Limb (tissue), 2 donors: ENCODE measurements around the gene RELN.
A peak's percentile ranks its signal among the peaks of the same experiment; 100 is the strongest.
"Not testable (repeated sequence)": the region's sequence is repeated elsewhere in the genome, so short reads cannot be mapped to it uniquely, and the experiment has no call there.

Experiments
- DNase-seq, 2 donors: peaks; one replicate each; pipeline ENCODE4 v3.0.0-alpha.2; 2016; ENCODE audit errors: extremely low spot score in 2 of 2

RELN gene

GRCh38 chr7:103504505-103505135 lies 484.8 kb downstream of the RELN start:
- DNase-seq, result no peak

DNA sequence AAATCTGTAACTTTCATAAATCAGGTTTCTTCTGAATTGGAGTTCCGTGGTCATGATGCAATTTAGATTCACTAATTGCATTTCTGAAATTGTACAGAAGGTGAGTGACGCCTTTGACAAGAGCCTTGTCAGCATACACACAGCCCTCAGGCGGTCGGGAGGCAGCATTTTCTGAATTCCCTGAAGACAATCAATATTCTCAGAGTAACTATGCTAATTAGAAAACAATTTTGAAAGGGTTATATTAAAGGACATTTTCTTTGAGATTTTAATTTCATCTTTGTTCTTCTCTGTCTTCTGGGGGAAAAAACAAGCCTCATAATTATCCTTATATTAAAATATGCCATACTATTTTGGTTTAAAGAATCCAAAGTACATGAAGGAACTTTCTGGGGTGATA lies 488.3 kb downstream of the RELN start:
- no peak for DNase-seq

DNA sequence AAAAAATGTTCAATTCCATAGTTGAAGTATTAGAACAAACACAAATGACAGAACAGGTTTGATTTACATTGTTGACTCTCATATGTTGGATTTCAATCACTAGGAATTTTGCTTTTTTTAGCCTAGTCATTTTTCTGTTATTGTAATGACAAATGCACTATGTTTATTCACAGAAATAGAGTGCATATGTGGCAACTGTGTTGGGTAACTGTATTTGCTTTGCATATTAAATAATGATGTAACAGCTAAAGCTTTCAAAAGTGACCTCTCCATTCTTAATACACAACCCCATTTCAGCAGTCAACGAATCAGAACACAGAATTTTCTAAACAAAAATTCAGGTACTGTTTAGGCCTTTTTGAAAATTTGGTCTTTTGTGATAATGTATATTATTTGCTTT lies 489.5 kb downstream of the RELN start:
- DNase-seq, result no peak

DNA sequence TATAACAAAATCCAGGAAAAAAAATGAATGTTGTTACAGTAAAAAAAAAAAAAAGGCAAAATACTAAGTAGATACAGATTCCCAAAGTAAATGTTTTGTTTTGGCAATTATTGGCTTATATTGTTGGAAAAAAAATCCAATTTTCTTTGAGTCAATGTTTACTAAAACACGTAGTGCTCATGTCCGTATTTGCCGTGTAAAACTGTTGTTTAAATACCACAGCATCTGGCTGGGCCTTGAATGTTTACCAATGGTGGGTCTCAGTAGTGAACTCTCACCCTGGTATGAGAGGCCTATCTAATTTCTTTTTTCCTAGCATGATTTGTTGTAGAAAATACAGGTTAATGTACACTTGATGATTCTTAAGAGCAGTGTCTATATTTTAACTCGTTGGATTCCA lies 502.0 kb downstream of the RELN start:
- DNase-seq, result no peak

- not testable (repeated sequence) for DNase-seq
These were observed 502.6 kb downstream of the RELN start for GRCh38 chr7:103486873-103487272.

DNA sequence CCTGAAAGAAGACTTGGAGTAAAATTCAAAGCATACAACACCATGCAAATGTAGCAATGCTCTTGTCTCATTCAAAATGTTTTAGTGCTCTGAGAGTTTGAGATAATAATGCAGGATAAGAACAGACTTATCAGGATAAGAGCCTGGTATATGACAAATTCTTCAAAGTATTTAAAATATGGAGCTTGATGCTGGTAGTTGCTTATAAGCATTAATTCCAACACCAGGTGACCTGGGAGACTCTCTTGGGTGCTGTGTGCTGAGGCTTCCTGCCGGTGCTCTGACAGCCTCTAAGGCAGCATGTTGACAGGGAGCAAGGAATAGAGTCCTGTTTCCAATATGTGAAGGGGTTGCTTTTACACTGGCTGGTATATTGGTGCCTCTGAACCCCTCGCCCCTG lies 508.7 kb downstream of the RELN start:
- DNase-seq, result no peak

GRCh38 chr7:103474956-103475355 lies 514.5 kb downstream of the RELN start:
- no peak for DNase-seq

DNA sequence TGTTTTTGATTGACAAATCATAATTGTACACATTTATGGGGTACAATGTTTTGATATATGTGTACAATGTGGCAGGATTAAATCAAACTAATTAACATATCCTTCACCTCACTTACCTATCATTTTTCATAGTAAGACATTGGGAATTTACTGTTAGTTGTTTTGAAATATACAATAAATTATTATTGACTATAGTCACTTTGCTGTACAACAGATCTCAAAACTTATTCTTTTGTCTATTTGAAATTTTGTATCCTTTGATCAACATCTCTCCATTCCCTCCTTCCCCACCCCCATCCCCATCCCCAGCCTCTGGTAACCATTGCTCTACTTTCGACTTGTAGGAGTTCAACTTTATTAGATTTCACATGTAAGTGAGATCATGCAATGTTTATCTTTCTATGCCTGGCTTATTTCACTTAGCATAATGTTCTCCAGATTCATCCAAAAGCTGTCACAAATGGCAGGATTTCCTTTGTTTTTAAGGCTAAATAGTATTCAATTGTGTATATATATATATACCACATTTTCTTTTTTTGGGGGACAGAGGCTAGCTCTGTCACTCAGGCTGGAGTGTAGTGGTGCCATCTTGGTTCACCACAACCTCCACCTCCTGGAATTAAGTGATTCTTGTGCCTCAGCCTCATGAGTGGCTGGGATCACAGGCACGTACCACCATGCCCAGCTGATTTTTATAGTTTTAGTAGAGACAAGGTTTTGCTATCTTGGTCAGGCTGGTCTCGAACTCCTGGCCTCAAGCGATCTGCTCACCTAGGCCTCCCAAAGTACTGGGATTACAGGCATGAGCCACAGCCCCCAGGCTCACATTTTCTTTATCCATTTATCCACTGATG lies 520.1 kb downstream of the RELN start:
- DNase-seq, result no peak

DNA sequence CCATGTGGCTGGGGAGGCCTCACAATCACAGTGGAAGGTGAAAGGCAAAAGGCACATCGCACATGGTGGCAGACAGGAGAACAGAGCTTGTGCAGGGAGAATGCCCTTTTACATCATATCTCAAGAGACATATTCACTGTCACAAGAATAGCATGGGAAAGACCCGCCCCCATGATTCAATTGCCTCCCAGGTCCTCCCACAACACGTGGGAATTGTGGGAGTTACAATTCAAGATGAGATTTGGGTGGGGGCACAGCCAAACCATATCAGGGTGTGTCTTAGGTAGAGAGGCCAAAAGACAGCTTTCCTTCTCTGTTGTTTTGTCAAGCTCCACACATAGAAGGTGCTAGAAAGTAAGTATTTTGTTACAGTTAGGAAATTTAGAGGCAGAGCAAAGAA lies 522.6 kb downstream of the RELN start:
- DNase-seq, result no peak

DNA sequence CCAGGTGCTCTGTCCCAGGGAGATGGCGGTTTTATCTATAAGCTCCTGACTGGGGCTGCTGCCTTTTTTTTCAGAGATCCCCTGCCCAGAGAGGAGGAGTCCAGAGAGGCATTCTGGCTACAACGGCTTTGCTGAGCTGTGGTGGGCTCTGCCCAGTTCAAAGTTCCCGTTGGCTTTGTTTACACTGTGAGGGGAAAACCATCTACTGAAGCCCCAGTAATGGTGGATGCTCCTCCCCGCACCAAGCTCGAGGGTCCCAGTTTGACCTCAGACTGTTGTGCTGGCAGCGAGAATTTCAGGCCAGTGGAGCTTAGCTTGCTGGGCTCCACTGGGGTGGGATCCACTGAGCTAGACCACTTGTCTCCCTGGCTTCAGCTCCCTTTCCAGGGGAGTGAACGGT lies 527.1 kb downstream of the RELN start:
- DNase-seq, result no peak

DNA sequence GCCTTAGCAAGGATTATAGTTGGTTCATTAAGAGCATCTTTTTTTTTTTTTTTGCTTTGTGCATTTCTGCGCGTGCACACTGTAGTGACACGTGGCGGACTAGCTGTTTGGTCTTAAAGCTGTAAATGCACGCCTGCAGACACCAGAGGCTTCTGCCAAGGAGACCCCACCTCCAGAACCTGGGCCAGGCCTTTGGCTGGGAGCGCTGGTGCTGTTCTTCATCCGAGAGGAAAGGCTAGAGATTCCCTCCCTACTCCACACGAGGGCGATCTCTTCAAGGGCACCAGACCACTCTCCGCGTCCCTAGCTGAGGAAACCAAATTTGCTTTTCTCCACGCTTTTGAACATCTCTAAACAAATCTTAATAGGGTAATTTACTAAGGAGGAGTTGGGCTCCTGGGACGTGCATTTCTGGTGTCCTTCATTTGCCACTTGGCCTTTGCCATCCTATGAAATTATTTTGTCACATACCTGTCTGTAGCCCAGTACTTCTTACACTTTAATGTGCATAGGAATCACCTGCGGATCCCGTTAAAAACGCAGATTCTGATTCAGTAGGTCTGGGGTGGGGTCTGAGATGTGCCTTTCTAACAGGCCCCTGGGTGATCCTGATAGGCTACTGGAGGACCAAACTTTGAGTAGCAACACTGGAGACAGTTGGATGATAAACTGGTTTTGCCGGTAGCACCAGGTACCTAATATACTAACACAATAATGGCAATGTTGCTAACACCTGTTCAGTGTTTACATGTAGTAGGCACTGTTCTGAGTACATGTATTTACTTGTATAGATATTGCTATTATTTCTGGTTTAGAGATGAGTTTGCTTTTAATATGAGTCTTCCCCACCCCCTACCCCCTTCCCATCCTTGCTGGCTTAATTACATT lies 542.1 kb downstream of the RELN start:
- DNase-seq, result peak; percentile 25 to 55

- peak in 1 of 2 donors; percentile 50 for DNase-seq
These were observed 543.4 kb downstream of the RELN start, which contains the start of gene SLC26A5 for GRCh38 chr7:103446049-103446520. Gene SLC26A5 (minus strand): TSS chr7:103446207. CDS start chr7:103421514, 24,693 bp downstream.

DNA sequence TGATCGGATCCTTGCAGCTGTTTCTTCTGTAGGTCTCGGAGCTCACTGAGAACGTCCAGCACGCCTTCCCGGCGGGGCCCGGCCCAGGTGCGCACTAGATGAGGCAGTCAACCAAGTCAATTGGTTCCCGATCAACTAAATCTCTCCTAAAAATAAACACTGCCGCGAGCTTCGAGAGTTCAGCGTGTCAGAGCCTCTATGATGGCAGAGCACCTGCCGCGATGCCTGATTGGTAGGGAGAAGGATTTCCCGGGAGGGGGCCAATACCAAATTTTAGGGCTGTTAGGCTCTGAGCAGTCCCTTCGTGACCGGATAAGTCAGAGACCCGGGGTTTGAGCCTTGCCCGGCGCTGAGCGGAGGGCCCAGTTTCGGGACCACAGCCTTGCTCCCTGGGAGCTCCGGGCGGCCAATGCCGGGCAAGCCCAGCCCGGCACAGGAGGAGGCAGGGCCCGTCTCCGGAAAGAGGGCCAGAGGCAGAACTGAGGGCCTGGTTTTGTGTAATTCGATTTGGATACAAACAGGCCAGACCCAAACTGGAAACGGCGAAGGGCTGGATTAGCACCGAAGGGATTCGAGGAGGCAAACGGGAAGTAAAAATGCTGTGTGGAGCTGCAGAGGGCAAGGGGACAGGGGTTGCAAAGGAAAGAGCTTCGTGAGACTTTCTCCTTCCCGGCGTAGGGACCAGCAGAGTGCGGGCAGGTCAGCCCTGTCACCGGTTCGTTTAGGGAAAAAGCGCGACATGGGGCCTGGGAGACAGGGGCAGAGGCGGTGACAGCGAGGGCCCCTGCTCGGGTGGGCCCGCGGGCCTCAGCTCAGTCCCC lies 544.0 kb downstream of the RELN start:
- peak in 1 of 2 donors; percentile 40 for DNase-seq

- DNase-seq, result no peak
These were observed 549.8 kb downstream of the RELN start for GRCh38 chr7:103439661-103440060.

DNA sequence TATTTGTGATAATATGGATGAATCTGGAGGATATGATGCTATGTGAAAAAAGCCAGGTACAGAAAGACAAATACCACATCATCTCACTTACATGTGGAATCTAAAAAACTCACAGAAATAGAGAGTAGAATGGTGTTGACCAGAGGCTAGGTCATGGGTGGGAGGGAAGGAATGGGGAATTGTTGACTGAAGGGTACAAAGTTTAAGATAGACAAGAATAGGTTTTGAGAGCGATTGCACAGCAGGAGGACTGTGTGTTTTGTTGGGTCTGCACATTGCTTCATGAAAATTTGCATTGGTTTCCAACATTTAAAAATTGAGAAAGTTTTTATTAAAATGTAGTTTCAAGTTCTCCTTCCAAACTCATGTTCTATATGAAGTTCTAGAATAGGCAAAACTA lies 551.8 kb downstream of the RELN start:
- no peak for DNase-seq

GRCh38 chr7:103432712-103433111 lies 556.7 kb downstream of the RELN start:
- no peak for DNase-seq

GRCh38 chr7:103425177-103425576 lies 564.3 kb downstream of the RELN start:
- DNase-seq, result no peak

GRCh38 chr7:103423467-103424179 lies 565.8 kb downstream of the RELN start:
- no peak for DNase-seq
